C1 segment of cervical spinal cord (tissue), 14 donors: Measurements from ENCODE around the gene NARF.
"Not testable (repeated sequence)": the region's sequence is repeated elsewhere in the genome, so short reads cannot be mapped to it uniquely, and the experiment has no call there.

Experiments used
- DNase-seq, 14 donors: peaks; one replicate each; lab custom pipeline; 2025; lab: John Stamatoyannopoulos, UW

NARF gene

DNA sequence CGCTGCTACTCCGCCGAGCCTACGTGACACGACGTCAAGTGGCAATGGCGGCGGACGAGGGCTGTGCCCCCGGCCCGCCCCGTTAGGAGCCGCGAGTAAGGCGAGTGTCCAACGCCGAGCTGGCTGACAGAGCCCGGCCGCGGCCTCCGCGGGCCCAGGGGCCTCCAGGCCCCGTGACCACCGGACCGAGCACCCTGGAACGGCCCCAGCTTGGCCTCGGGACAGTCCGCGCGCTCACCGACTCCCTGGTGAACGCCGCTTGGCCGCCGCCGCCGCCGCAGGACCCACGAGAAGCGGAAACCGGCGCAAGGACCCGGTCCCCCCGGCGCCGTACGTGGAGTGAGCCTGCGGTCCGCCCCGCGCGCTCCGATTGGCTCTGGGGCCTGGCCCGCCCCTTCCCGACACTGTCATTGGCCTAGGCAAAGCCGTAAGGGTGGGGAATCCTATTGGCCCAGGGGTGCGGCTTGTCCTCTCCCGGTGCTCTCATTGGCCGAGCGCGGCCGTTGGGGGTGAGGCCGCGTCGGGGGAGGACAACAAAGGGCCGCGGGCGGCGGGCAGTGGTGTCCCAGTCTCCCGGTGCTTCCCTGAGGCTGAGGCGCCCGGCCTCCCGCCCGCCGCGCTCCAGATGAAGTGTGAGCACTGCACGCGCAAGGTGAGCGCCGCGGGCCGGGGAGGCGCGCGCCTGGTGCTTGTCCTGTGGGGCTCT, at the start of gene NARF:
Gene NARF, plus strand, starts transcription at position 563 of the 706 bp plus-strand sequence. Its CDS starts 63 bp downstream, at position 626.
- peak; percentile 70 to 99 (median 96) for DNase-seq

DNA sequence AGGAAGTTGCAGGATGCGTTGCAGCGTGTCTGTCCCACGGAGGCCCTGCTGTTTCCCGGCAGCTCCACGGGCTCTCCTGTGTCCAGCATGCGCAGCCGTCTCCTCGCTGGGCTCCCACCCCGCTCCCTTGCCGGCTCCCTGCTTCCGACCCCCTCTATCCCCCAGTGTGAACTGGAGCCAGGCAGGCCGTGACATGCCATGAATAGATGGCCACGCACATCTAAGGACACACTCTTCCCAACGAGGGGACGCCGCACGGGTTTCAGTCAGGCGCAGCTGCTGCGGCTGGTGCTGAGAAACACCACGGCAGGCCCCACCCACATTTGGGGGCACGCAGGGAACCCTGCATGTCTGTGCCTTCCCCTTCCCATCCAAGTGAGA, 49.6 kb upstream of the NARF start:
- DNase-seq, result no peak

DNA sequence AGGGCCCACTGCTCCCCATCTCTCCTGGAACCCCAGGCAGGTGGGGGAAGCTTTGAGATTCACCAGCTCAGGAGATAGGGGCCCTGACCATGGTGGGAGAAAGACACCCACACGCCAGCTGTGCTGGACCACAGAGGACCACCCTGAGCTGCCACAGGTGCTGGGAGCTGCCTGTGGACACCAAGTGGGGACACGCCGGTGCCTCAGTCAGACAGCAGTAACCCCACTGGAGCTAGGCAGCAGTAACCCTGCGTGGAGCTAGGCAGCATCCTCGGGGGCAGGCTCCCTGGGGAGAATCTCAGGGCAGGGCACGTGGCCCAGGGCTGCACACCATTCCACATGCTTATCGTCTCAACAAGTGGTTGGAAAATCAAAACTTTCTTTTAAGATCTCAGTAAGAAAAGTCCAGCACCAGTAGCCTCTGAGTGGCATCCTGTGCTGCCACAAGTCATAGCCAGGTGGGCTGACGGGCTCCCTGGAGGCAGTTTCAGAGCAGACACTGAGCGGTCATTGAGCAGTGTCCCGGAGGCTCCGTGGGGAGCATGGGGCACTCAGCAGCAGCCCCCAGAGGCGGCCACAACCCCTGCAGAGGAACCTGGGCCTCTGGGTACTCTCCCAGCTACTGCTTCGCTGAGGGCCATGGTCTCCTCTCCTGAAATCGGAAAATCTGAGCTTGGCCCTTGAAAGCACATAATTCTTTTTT, 48.4 kb upstream of the NARF start:
- DNase-seq, result no peak

DNA sequence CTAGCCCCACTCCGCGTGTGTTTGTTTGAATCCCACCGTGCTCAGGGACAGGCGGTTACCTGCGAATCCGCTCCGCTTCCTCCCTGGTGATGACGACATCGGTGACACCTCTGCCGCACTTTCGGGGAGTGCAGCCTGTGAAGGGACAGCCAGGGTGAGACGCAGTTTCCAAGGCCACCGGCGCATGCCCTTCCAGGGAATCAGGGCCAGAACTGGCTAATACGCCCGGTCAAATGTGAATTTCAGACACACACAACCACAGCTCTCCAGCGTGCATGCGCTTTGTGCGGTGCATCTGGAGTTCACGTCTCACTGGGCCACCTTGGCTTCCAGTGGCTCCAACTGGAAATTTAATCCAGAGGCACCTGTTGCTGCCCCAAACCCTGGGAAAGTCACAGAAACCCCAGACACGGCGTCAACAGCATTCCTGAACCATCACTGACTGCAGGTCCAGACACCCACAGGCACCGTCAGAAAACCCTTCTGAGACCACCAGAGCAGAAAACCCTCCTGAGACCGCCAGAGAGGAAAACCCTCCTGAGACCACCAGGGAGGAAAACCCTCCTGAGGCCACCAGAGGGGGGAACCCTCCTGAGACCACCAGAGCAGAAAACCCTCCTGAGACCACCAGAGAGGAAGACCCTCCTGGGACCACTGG, 47.0 kb upstream of the NARF start:
- no peak for DNase-seq

DNA sequence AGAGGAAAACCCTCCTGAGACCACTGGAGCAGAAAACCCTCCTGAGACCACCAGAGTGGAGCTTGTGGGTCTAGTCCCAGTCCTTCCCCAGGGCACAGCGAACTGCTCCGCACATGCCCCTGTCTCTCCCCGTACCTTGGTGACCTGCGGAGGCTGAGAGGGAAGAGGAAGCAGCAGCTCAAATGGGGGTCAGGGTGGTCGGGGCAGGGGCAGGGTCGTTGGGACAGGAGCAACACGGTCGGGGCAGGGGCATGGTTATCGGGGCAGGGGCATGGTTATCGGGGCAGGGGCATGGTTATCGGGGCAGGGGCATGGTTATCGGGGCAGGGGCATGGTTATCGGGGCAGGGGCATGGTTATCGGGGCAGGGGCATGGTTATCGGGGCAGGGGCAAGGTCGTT, 46.5 kb upstream of the NARF start:
- DNase-seq, result not testable (repeated sequence)

DNA sequence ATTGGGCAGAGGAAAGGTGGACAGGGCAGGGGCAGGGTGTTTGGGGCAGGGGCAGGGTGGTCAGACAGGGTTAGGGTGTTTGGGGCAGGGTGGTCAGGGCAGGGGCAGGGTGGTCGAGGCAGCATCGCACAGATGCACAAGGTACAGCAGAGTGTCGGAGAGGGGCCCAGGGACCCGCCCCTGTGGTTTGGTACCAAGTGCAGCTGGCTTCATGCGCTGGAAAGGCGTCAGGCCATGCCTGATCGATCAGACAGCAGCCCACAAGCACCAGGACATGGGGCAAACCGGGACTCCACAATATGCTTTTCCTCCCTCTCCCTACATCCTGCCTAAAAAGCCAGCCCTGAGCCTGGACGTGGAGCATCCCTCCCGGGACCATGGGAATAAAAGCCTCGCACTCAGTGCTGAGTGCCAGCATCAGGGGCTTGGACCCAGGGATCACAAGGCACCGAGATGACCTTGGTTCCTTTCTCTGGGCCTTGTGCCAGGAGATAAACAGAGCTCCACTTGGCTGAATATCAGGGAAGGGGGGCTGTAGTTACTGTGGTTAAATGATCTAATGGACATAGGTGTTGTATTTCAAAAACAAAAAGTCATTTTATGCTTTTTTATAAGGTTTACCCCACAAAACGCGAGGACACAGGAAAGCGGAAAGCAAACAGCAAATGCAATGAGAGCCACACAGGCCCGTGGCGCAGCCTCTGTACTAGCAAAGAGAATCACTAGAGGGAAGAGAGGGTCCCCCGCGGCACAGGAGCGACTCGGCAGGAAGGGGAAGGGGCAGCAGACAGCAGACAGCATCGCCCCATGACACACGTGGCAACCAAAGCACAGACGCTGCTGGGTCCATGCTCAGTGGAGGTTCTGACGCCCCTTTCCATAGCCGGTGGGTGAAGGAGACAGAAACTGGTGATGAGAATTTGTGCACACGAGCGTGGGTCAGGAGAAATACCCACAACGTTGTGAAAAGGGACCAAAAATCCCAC, 45.7 kb upstream of the NARF start:
- DNase-seq, result no peak

DNA sequence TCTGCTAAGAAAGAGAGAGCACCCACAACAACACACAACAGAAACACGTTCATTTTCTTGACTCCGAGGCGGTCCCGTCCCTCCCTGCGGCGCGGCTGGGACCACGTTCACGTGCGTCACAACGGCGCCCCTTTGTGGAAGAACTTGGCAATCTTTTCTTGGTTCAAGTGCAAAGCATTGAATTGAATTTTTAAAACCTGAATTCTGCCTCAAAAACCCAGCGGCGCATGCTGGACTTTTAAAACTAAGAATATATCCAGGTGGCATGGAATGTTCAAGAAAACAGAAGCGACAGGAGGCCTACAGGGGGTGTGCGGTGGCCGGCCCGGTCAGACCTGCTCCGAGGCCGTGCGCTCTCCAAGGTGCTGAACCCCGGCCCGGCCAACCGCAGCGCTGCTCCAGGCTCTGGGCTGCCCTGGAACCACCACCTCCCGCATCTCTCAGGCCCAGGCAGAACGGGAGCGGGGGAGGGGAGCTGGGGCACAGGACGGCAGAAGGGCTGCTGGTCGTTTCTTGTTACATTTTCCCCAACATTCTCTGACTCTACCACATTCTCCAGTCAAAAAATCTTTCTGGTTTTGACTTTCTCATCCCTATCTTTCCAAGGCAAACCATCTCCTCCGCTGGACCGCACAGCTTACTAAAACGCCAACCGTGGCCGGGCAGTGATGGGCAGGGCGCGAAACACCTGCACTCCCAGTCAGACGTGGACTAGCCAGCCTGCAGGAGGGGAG, 43.8 kb upstream of the NARF start:
- peak in 13 of 14 donors; percentile 8 to 79 (median 47) for DNase-seq

DNA sequence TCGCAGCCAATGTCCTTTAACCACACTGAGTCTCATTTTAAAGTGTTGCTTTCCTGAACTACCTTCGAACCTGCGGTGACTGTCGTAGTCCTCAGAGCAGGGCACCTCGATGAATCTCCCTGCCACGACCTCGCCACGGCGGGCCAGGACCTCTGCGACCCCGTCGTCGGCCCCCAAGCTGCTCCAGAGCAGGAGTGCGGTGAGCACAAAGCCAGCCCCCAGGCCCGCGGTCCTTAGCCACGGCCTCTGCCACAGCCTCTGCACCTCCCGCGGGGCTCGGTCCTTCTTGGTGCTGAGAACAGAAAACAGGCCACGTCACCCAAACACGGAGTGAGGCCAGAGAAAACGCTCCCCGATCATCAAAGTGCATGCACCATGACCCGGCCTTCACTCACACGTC, 43.2 kb upstream of the NARF start:
- DNase-seq, result no peak

DNA sequence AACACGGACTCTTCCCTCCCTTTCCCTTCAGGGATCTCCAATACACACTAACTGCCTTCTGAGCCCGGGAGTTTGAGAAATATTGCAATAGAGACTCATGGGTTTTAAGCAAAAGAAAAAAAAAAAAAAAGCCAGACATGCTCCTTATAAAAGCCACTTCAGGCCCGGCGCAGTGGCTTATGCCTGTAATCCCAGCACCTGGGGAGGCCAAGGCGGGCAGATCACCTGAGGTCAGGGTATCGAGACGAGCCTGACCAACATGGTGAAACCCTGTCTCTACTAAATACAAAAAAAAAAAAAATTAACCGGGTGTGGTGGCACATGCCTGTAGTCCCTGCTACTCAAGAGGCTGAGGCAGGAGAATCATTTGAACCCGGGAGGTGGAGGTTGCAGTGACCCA, 42.8 kb upstream of the NARF start:
- no peak for DNase-seq

DNA sequence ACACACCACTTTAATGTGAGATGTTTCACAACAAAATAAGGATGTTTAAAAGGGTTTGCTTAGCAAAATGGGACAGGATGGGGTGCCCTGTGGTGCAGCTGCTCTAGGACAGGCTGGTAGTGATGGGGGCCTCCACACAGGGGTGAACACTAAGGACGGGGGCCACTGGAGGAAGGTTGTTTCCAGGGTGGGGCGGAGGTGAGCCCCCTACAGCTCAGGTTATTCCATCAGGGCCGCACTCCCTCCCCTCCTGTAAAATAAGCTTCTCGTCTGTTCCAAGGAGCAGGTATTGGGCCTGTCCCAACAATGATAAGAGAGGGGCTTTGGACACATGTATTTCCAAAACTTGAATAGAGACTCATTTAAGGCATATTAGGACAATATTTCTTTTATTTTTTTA, 42.3 kb upstream of the NARF start:
- DNase-seq, result no peak

DNA sequence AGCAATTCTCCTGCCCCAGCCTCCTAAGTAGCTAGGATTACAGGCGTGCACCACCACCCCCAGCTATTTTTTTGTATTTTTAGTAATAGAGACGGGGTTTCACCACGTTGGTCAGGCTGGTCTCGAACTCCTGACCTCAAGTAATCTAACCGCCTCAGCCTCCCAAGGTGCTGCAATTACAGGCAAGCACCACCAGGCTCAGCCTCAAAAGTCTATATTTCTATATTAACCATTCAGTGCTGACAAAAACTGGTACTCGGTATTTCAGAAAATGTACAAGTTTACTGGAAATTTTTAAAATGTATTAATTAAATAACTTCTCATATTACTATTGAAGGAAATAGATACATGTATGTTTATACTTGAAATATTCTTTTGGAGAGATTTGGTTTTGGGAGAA, 41.8 kb upstream of the NARF start:
- no peak for DNase-seq

DNA sequence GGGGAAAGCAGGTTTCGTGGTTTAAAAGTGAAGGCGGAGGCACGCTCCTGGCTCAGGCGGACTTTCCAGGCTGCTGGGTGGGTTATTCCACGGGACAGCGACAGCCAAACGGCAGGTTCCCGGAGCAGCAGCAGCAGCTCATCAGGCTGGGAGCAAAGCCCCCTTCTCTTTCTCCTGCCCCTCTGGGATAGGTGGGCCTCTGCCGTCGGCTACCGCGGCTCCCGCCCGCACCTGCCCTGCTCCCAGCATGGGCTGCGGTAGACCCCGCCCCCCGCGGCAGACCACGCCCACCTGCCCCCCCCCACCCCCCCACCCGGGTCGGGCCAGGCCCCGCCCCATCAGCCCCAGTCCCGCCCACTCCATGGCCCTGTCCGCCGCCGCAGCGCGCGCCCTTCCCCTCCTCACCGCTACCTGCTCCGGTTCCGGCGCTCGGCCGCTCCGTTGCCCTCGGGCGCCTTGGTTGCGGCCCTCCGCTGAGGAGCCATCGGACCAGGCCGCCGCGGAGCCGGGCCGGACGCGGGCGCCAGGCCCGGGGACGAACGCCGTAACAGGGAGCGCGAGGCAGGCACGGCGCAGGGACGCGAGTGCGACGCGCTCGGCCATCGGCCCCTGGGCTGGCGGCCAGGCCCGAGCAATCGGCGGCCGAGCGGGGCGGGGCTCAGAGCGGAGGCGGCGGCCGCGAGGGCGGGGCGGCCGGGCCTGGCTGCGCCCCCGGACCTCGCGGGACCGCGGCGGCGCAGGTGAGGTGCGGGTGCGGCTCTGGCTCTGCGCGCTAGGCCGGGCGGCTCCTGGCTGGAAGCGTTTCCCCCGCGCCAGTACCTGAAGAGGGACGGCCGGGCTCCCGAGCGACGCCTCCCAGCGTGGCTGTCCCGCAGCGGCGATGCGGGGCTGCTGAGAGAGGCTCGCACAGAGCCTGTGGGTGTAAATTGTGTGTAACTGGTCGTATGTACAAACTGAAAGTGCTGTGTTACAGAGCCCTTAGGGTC, 40.2 kb upstream of the NARF start, which contains the start of the genes HEXD and OGFOD3:
Gene HEXD, plus strand, starts transcription at position 347 of the 986 bp plus-strand sequence. CDS start 1,453 bp downstream, outside the sequence.
Gene OGFOD3, minus strand, starts transcription at position 586 of the 986 bp plus-strand sequence. Its CDS starts 101 bp downstream, at position 485.
- peak; percentile 12 to 97 (median 90) for DNase-seq

DNA sequence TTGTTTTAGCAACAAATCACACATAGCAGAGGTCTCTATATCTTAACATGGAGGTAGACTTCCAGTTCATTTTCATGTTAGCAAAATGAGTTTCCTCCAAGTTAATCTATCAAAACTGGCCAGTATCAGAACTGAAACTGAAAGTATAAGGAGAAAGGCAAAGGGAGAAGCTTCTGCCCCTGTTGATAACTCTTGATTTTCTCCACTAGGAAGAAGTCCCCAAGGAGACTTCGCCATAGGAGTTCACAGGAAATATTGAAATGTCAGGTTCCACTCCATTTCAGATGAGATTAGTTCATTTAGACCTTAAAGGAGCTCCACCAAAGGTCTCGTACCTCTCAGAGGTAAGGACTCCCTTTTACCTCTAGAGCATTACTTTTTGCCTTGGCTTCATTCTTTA, 39.0 kb upstream of the NARF start:
- no peak for DNase-seq

DNA sequence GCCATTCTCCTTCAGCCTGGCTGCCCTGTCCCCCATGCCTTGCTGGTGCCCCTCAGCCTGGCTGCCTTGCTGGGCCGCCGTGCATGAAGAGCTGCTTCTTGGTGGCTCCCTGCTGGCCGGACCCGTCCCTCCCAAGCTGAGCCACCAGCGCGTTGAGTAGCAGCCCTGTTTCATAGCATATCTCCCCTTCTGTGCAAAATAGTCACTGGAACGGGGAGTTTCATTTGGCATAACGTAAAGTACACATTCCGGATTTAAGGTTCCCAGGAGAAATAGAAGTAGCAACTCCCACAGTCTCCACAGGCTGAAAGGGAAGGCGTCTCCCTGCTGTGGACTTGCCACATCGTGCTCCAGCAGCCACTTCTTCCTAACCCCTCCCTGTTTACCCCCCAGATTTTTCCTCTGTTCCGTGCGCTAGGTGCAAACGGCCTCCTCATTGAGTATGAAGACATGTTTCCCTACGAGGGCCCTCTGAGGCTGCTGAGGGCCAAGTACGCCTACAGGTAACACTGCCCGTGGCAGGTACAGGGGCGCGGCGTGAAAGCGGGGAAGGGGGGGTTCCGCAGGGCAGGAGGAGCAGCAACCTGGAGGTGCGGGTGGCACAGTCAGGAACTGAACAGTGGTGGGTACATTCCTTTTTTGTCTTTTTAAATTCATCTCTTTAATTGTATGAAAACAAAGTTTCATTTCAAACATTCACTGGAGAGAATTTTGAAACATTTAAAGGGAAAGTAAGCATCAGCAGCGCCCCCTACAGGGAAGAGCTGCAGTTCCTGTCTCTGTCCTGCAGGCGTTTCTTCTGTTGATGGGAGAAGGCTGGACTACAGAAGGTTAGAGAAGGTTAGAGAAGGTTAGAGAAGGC, 34.3 kb upstream of the NARF start:
- DNase-seq, result no peak

DNA sequence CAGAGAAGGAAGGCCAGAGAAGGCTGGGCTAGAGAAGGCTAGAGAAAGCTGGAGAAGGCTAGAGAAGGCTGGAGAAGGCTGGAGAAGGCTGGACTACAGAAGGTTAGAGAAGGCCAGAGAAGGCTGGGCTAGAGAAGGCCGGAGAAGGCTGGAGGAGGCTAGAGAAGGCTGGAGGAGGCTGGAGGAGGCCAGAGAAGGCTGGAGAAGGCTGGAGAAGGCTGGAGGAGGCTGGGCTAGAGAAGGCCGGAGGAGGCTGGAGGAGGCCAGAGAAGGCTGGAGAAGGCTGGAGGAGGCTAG, 33.7 kb upstream of the NARF start:
- DNase-seq, result no peak

DNA sequence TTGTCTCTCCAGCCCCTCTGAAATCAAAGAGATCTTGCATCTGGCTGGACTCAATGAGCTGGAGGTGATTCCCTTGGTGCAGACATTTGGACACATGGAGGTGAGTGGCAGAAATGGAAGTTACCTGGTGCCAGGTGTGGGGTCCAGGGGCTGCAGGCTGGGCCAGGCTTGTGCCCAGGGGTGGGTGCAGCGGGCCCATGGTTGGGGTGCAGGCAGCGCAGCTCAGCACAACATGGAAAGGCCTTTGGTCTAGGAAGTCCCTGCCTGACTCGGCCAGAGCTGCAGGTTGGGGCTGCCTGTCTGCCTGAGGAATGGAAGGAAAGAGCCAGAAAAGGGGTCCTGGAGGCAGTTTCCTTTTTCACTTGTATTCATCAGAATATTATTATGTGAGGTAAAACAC, 30.0 kb upstream of the NARF start:
- no peak for DNase-seq

DNA sequence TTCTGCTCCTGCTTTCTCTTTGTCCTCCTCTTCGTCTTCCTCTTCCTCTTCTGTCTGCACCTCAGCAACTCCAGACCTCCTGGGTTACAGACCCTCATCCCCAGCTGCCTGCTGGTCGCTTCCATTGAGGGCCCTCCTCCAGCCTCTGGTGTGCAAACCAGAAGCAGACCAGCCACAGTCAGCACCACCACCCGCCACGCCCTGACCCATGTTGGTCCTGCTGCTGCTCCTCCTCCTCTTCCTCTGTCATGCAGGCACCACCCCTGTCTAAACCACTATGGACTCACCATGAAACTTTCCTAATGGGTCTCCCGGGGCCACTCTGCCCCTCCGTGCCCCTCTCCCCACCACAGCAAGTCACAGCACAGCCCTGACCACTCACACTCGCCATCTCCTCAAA, 28.7 kb upstream of the NARF start:
- DNase-seq, result no peak

DNA sequence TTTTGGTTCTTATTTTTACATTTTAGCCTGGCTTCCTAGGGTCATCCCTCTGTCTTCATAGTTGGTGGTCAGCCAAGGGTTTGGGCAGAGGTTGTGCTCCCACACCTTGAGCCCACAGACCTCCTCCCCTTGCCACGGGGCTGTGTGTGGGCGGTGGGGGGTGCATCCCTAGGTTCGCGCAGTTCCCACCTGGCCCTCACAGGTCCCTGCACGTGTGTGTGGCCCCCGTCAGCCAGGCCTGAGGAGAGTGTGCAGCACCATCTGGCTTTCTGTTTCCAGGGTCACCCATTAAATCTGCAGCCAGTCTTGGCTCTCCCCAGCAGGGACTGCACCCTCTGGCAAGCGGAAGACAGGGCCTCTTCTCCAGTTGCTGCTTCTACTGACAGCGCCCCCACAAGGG, 26.5 kb upstream of the NARF start:
- no peak for DNase-seq
